Stimulated activated memory B cell treated with anti-CD40 and anti-IgM and Interleukin-4, amounts not matched to agents 10 μg/mL and 1 μg/mL and 100 μg/mL, for 72 hours (primary cell): Measurements from ENCODE around the gene NFYC.

Source experiments
- ATAC-seq: fragments of 150-1000 bp; cut with Tn5 transposase; 2 replicates; pipeline ENCODE4 v1.10.0; 2021
- H3K27ac Mint-ChIP-seq: one replicate; pipeline ENCODE4 v1.8.0; 2022; ENCODE audit warnings: mild to moderate bottlenecking, mixed read lengths
- H3K27me3 Mint-ChIP-seq: one replicate; pipeline ENCODE4 v1.8.0; 2022; ENCODE audit warnings: mixed read lengths
- H3K36me3 Mint-ChIP-seq: one replicate; pipeline ENCODE4 v1.8.0; 2022; ENCODE audit warnings: mixed read lengths
- H3K4me1 Mint-ChIP-seq: one replicate; pipeline ENCODE4 v1.8.0; 2022; ENCODE audit warnings: mixed read lengths
- H3K4me3 Mint-ChIP-seq: one replicate; pipeline ENCODE4 v1.8.0; 2022; ENCODE audit warnings: mild to moderate bottlenecking, moderate library complexity, mixed read lengths
- H3K9me3 Mint-ChIP-seq: one replicate; pipeline ENCODE4 v1.8.0; 2022; ENCODE audit warnings: mixed read lengths

The NFYC gene

GRCh38 chr1:40691538-40692428 lies at the start of gene NFYC:
Gene NFYC, plus strand, starts transcription at chr1:40691704. Its CDS starts 47,140 bp downstream, at chr1:40738844.
- H3K27ac Mint-ChIP-seq: peak within 1 kb of the TSS; percentile 94
- peak; percentile 94 for ATAC-seq
- peak within 1 kb of the TSS; percentile 91 for H3K4me3 Mint-ChIP-seq
- H3K36me3 Mint-ChIP-seq: peaks cover 13% of the 10 kb centered on the region
- H3K27me3 Mint-ChIP-seq: no peaks in the 10 kb centered on the region
- H3K9me3 Mint-ChIP-seq: no peaks in the 10 kb centered on the region
- H3K4me1 Mint-ChIP-seq: peaks cover 56% of the 10 kb centered on the region

DNA sequence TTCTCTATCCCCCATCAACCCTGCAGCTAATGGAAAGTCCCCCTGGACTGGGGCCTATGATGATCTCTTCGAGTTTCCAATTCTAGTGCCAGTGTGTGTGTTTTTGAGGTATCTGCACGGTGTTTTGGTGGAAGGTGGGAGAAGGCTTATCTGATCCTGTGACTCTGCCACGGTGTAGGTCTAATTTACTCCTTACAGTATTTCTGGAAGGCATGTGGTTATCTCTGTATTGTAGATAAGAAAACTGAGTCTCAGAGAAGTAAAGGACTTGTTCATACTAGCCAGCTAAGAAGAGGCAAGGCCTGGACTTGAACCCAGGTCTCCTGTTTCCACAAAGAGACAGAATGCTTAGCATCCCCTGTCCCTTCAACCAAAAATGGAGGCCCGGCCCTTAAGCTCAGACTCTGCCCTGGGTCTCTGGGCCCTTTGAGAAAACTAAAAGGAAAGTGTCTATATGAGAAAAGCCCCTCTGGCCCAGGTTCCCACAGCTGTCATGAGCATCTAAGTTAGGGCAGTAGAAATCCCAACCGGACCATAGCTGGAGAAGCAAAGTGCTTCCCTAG lies 46.3 kb upstream of the NFYC start:
- Mint-ChIP-seq H3K27me3 (peaks cover 12% of the 10 kb centered on the region), H3K27ac (no peak overlapping the region), H3K36me3 (no peaks in the 10 kb centered on the region), H3K4me1 (no peaks in the 10 kb centered on the region), H3K9me3 (no peaks in the 10 kb centered on the region), H3K4me3 (no peak overlapping the region)
- ATAC-seq: no peak

DNA sequence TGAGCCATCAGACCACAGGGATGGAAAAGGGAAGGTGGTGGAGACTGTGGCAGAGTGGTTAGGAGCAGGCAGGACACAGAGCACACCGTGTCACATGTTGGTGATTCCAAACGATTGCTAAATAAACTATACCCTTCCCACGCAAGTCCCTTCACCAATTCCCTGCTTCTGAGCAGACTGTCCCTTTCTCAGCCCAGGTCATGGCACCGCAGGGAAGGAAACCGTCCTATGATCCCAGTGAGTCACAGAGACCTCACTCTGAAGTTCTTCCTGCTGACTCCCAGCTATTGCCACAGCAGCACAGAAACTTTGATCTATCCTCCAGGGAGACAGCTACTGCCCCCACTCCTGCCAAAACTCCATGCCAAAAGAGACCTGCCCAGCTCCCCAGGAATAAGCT lies 45.2 kb upstream of the NFYC start:
- Mint-ChIP-seq H3K4me1 (no peaks in the 10 kb centered on the region), H3K4me3 (no peak overlapping the region), H3K27ac (no peak overlapping the region), H3K36me3 (no peaks in the 10 kb centered on the region), H3K27me3 (peaks cover 12% of the 10 kb centered on the region), H3K9me3 (no peaks in the 10 kb centered on the region)
- no peak for ATAC-seq

GRCh38 chr1:40648200-40648599 lies 43.3 kb upstream of the NFYC start:
- Mint-ChIP-seq H3K27ac (no peak overlapping the region), H3K9me3 (no peaks in the 10 kb centered on the region), H3K4me1 (no peaks in the 10 kb centered on the region), H3K4me3 (no peak overlapping the region), H3K36me3 (no peaks in the 10 kb centered on the region), H3K27me3 (peaks cover 12% of the 10 kb centered on the region)
- ATAC-seq: no peak

DNA sequence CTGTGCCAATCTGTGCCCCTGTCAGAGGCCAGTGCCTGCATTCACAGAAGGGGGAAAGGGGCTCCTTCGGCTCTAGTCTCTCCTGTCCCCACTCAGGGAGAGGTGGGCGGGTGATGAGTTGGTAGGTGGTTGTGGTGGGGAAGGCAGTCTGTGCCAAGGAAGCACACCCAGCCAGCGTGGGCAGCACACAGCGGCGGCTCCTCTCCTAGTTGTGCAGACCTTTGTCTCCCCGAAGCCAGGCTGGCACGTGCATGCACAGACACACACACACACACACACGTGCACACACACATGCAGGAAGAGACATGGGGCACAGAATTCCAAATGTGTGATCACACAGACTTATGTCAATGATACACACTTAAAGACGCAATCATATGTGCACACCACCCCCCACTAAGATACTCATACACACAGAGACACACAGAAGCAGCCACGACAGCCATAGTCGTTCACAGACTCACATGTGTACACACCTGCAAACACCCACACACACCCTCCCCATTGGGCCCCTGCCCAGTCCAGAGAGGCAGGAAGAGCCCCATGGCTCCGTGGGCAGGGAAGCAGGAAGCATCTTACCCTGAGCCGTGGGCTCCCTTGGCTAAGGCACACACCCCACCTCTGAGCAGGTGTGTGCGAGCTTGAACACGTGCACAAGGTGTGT lies 42.4 kb upstream of the NFYC start:
- Mint-ChIP-seq H3K9me3 (no peaks in the 10 kb centered on the region), H3K27me3 (peaks cover 12% of the 10 kb centered on the region), H3K4me1 (no peaks in the 10 kb centered on the region), H3K36me3 (no peaks in the 10 kb centered on the region), H3K27ac (no peak overlapping the region), H3K4me3 (no peak overlapping the region)
- no peak for ATAC-seq

GRCh38 chr1:40649592-40649930 lies 41.9 kb upstream of the NFYC start:
- Mint-ChIP-seq H3K27me3 (peaks cover 17% of the 10 kb centered on the region), H3K9me3 (no peaks in the 10 kb centered on the region), H3K27ac (no peak overlapping the region), H3K4me3 (no peak overlapping the region), H3K4me1 (no peaks in the 10 kb centered on the region), H3K36me3 (no peaks in the 10 kb centered on the region)
- ATAC-seq: no peak

- peak; percentile 34 for ATAC-seq
- H3K4me3 Mint-ChIP-seq: no peak overlapping the region
- no peaks in the 10 kb centered on the region for H3K36me3 Mint-ChIP-seq
- no peaks in the 10 kb centered on the region for H3K9me3 Mint-ChIP-seq
- H3K27ac Mint-ChIP-seq: no peak overlapping the region
- peaks cover 22% of the 10 kb centered on the region for H3K27me3 Mint-ChIP-seq
- H3K4me1 Mint-ChIP-seq: no peaks in the 10 kb centered on the region
Measured at GRCh38 chr1:40650075-40650474, 41.4 kb upstream of the NFYC start.

GRCh38 chr1:40651138-40651857 lies 40.2 kb upstream of the NFYC start:
- H3K27ac Mint-ChIP-seq: no peak overlapping the region
- peaks cover 22% of the 10 kb centered on the region for H3K27me3 Mint-ChIP-seq
- no peak overlapping the region for H3K4me3 Mint-ChIP-seq
- no peaks in the 10 kb centered on the region for H3K9me3 Mint-ChIP-seq
- H3K36me3 Mint-ChIP-seq: no peaks in the 10 kb centered on the region
- no peaks in the 10 kb centered on the region for H3K4me1 Mint-ChIP-seq
- no peak for ATAC-seq

GRCh38 chr1:40652468-40652867 lies 39.0 kb upstream of the NFYC start:
- Mint-ChIP-seq H3K36me3 (no peaks in the 10 kb centered on the region), H3K9me3 (no peaks in the 10 kb centered on the region), H3K4me3 (no peak overlapping the region), H3K27me3 (peaks cover 19% of the 10 kb centered on the region), H3K4me1 (no peaks in the 10 kb centered on the region), H3K27ac (no peak overlapping the region)
- no peak for ATAC-seq

GRCh38 chr1:40652979-40653378 lies 38.5 kb upstream of the NFYC start:
- Mint-ChIP-seq H3K4me1 (no peaks in the 10 kb centered on the region), H3K9me3 (no peaks in the 10 kb centered on the region), H3K27me3 (peaks cover 14% of the 10 kb centered on the region), H3K4me3 (no peak overlapping the region), H3K36me3 (no peaks in the 10 kb centered on the region), H3K27ac (no peak overlapping the region)
- ATAC-seq: no peak

DNA sequence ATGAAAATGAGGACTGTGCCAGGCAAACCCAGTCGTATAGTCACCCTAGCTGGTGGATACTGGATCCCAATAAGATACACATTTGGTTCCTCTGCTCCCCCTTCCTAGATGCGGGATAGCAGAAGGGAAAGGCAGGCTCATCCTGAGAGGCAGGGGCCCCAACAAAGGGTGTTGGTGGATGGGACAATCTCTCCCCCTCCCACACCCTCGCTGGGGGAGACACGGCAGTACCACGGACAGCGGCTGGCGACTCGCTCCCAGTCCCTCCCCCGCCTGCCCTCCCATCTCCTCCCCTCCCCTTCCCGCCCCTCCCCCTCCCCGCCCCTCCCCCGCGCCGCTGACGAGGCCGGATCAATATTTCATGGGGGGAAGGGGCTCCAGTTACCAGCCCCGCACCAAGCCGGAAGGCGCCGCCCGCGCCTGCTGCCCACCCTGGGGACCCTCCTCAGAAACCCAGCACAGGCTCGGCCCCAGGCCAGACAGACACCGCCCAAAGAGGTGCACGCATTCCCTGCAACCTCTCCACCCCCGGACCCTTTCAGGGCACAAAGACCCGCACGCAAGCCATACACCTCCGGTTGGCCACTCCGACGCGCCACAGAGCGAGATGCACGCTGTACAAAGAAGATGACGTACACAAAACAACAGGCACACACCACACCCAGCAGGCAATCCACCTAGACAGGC lies 37.5 kb upstream of the NFYC start:
- Mint-ChIP-seq H3K4me3 (no peak overlapping the region), H3K4me1 (no peaks in the 10 kb centered on the region), H3K27ac (no peak overlapping the region), H3K9me3 (no peaks in the 10 kb centered on the region), H3K36me3 (no peaks in the 10 kb centered on the region), H3K27me3 (peaks cover 9% of the 10 kb centered on the region)
- ATAC-seq: no peak

DNA sequence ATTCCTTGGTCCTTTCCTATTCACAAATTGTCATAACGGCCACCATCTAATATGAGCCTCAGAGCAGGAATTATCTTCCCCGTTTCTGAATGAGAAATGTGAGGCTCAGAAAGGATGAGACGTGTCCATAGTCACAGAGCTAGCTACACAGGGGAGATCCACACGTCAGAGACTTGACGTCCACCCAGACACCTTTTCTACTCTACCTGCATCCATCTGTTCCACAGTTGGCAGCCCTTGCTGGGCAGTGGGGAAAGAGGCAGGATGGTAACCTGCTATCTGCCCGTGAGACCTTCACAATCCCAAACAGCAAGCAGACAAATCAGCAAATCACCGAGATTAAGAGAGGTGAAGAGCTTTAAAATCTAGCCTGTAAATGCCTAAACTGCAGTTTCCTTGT lies 34.5 kb upstream of the NFYC start:
- peaks cover 9% of the 10 kb centered on the region for H3K27me3 Mint-ChIP-seq
- no peak for ATAC-seq
- H3K27ac Mint-ChIP-seq: no peak overlapping the region
- H3K9me3 Mint-ChIP-seq: no peaks in the 10 kb centered on the region
- H3K4me1 Mint-ChIP-seq: no peaks in the 10 kb centered on the region
- no peak overlapping the region for H3K4me3 Mint-ChIP-seq
- H3K36me3 Mint-ChIP-seq: no peaks in the 10 kb centered on the region

- Mint-ChIP-seq H3K4me1 (peaks cover 11% of the 10 kb centered on the region), H3K27me3 (peaks cover 9% of the 10 kb centered on the region), H3K4me3 (no peak overlapping the region), H3K9me3 (no peaks in the 10 kb centered on the region), H3K27ac (no peak overlapping the region), H3K36me3 (no peaks in the 10 kb centered on the region)
- no peak for ATAC-seq
Measured at GRCh38 chr1:40658751-40659648, 32.5 kb upstream of the NFYC start.

DNA sequence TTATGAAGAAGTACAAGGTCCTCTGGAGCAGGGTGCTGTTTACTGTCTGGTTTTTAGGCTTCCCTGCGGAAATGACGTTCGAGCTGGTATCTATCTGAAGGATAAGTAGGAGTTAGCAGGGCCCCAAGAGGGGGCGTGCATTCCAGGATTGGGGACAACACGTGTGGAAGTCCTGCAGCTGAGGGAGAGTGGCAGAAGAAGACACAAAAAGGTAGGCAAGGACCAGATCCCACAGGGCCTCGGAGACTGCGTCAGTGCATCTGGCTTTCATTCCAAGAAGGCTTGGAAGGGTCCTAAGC lies 31.9 kb upstream of the NFYC start:
- H3K4me3 Mint-ChIP-seq: no peak overlapping the region
- no peak overlapping the region for H3K27ac Mint-ChIP-seq
- ATAC-seq: no peak
- H3K9me3 Mint-ChIP-seq: no peaks in the 10 kb centered on the region
- H3K36me3 Mint-ChIP-seq: no peaks in the 10 kb centered on the region
- peaks cover 4% of the 10 kb centered on the region for H3K27me3 Mint-ChIP-seq
- peaks cover 11% of the 10 kb centered on the region for H3K4me1 Mint-ChIP-seq
